ENCODE results near the gene NEDD8.

The NEDD8 gene

GRCh38 chr14:24196071-24197055 is 35.8 kb downstream of the NEDD8 start:
- no peak for DNase-seq (ENCODE audit: low spot score)

- DNase-seq (ENCODE audit: low spot score) = peak; percentile 89
Observed at GRCh38 chr14:24195186-24196070, 36.7 kb downstream of the NEDD8 start, which contains the start of gene TM9SF1. Gene TM9SF1 (minus strand): TSS chr14:24195441. CDS start chr14:24195019, 422 bp downstream.

DNA sequence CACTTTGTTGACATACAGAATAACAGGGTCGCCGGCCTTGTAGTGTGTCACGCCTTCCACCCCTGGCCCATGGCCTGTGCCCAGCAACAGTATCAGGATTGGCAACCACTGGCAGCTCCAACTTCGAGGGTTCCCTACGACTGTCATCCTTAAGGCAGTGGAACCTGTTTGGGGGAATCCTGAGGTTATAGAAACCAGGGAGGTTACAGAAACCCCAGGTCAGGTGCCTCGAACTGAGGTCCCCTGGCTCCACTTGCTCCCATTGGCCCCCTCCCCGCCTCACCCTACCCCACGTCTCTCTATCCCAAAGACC is 37.3 kb downstream of the NEDD8 start:
- DNase-seq (ENCODE audit: low spot score) = no peak

DNA sequence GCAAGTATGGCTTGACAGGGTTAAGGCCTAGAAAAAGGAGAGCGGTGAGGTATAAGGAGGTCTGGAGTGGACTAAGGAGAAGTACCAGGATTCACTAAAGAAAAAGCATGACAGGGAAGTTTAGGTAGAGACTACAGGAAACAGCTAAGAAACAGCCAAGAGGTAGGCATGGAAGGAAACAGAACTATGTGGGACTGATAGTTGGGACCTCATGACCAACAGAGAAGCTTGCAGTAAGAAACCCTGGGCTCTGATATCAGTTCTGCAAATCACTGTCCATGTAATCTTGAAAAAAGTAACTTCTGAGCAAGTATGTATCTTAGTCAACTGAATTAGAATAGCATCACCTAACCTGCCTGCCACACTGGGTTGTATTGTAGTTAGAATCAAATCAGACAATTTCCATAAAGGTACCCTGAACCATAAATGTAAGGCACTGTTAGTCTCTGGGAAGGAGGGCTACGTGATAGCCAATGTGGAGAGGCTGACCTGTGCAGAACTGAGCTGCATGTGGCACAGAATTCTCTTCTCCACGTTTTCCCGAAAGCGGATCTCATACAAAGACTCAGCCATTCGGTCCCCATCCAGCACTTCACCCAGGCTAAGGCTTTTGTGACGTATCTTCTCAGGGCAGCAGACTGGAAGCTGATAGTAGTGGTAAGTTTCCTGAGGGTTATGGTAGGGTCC is 37.8 kb downstream of the NEDD8 start:
- DNase-seq (ENCODE audit: low spot score) = no peak

DNA sequence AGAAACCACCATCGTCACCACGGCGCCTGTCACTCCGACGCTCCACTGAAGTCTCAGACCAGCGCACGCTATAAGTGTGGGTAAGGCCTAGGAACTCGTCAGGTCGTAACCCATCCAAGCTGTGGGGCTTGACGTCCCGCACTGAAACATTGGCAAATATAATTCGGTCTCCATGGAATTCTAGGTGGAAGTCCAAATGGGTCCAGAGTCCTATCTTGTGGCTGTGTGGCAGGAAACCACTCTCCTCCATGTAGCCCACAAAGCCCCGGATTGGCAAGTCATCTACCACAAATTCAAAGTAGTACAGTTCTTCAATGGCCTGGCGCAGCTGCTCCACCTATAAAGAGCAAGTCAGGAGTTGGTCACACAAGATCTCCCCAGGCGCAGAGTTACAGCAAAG is 39.2 kb downstream of the NEDD8 start:
- no peak for DNase-seq (ENCODE audit: low spot score)

DNA sequence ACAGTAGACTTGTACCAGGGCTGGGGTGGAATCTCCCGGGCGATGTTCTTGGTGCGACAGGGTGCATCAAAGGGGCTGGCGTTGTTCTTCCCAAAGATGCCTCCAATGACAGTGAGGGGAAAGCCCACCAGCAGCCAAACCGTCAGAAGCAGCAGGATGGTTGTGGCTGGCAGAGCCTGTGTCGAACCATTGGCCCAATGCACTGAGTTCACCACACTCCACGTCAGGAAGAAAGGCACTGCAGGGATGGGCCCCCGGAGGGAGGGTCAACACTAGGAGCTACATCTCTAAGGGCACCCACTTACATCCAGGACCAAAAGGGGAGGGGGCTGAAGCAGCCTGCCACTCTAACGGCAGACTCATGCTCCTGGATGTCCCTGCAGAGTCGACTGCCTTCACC is 41.8 kb downstream of the NEDD8 start:
- DNase-seq (ENCODE audit: low spot score) = no peak

DNA sequence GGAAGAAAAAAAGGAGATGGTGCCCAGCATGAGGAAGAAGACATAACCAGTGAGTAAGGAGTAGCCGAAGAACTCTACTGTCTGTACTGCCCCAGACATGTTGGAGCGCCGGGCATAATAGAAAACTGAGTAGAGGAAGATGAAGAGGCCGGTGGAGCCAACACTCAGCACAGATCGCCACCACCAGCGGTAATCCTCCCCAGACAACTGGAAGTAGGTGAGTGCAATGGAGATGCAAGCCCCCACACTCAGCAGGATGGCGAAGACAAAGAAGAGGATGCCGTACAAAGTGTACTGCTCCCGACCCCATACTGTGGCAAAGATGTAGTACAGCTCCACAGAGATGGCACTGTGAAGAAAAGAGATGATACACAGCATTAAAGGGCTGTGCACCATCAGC is 42.7 kb downstream of the NEDD8 start:
- no peak for DNase-seq (ENCODE audit: low spot score)

GRCh38 chr14:24189059-24189375 is 43.1 kb downstream of the NEDD8 start:
- no peak for DNase-seq (ENCODE audit: low spot score)

GRCh38 chr14:24188251-24189058 is 43.7 kb downstream of the NEDD8 start, which contains the start of gene IPO4:
Gene IPO4 (minus strand): TSS chr14:24188816. CDS start chr14:24188787, 29 bp downstream.
- peak; percentile 97 for DNase-seq (ENCODE audit: low spot score)

DNA sequence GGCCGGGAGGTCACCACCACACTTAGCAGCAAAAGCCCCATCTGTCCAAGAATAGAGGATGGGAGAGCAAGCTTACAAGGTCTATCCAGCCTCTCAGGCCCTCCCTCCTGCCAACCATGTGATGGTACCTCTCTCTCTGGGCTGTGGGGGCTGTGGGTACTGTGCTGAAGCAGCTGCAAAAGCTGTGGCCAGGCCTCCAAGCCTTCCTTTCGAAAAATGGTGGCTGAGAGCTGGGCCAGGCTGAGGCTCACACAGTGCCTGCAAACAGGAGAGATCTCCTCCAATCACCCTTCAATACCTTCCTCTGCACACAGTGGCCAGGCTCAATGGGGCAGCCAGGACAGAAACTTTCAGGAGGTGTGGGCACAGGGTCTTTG is 44.6 kb downstream of the NEDD8 start:
- no peak for DNase-seq (ENCODE audit: low spot score)

GRCh38 chr14:24186831-24187538 is 45.2 kb downstream of the NEDD8 start:
- DNase-seq (ENCODE audit: low spot score) = no peak

GRCh38 chr14:24185741-24186140 is 46.4 kb downstream of the NEDD8 start:
- DNase-seq (ENCODE audit: low spot score) = no peak

DNA sequence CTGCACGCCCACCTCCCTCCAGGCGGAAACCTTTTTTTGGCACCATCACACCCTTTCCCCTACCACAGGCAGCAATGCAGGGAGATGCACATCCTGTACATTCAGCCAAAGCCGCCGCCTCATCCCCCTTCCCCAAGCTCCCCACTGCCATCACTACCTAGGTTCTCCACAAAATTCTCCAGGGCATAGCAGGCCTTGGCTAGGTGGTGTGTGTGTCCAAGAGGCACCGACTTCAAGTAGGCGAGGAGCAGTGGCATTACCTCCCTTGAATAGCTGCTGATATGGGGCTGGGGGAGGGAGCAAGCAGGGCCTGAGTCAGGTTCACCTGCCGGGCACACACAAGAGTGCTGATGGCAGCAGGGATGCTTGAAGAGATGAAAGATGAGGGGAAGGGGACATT is 47.1 kb downstream of the NEDD8 start:
- DNase-seq (ENCODE audit: low spot score) = no peak

- no peak for DNase-seq (ENCODE audit: low spot score)
Observed at GRCh38 chr14:24184104-24184970, 47.8 kb downstream of the NEDD8 start.

- DNase-seq (ENCODE audit: low spot score) = no peak
Observed at GRCh38 chr14:24183014-24183481, 49.1 kb downstream of the NEDD8 start.

GRCh38 chr14:24182110-24182882 is 49.9 kb downstream of the NEDD8 start:
- DNase-seq (ENCODE audit: low spot score) = no peak

DNA sequence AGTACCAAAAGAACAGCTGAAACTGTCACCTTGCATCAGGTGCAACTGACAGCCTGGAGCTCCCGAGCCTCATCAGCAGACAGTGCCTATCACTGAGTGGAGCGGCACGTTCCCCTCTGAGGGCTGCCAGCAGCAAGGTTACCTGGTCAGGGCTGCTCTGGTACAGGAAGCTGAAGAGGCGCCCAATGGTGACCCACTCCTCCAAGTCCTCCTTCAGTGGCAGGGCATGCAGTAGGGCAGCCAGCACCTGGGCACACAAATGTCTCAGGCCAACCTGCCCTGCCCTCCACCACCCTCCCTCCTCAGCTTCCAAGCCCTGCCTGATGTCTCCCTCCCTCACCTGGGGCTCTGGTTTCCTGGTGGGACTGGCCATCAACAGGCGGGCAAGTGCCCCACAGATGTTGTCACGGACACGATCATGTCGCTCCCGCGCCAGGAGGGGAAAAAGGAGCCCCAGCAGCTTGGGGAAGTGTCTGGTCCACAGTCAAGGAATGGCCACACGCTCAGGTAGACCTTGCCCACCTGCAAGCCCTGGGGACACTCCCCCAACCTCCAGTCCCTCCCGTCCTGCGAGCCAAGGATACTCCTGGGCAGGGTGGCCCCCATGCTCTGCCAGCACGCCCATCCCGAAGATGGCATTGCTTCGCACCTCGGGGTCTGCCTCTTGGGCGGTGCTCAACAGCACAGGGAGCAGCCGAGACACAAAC is 50.6 kb downstream of the NEDD8 start:
- DNase-seq (ENCODE audit: low spot score) = no peak

Data from CD4-positive, alpha-beta T cell treated with Interleukin-15 for 4 hours (primary cell).